CD1c-positive myeloid dendritic cell (primary cell): ENCODE measurements around the gene MYOT.

Experiments
- DNase-seq: peaks from one replicate; pipeline ENCODE4 v3.0.0-alpha.2; 2016; ENCODE audit errors: extremely low spot score

The MYOT gene

GRCh38 chr5:137901011-137901817 is 33.6 kb downstream of the MYOT start:
- DNase-seq: no peak

DNA sequence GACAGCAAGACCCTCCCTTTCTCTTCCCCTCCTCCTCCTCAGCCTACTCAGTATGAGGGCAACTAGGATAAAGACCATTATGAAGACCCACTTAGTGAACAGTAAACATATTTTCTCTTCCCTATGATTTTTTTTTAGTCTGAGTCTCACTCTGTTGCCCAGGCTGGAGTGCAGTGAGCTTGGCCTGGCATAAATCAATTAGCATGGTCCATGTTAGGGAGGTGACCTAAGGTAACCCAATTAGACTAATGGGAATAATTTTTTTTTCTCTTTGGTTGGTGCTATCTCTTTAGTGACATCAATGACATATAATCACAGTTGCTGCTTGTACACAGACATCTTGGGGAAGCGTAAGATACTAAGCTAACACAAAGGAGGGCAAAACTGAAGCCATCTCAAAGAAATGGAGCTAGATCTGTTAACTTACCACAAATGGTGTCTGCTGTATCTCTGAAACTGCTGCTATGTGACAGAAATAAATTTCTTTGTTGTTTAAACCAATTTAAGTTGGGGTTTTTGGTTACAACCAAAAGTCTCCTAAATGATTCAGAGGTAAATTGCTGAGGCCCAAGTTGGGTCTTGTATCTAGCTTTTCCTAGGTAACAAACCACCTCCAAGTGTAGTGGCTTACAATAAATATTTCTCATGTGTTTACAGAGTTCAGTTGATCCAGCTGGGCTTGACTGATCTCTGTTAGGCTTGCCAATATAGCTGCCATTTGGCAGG is 34.9 kb downstream of the MYOT start:
- DNase-seq: no peak

DNA sequence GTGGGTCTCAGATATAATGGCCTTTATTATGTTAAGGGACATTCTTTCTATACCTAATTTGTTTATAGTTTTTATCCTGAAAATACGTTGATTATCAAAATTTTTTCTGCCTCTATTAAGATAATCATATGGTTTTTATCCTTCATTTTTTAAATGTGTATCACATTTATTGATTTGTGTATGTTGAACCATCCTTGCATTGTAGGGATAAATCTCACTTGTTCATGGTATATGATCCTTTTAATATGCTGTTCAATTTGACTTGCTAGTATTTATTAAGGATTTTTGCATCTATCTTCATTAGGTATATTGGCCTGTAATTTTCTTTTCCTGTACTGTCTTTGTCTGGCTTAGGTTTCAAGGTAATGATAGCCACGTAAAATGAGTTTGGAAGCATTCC is 47.1 kb downstream of the MYOT start:
- DNase-seq: no peak

DNA sequence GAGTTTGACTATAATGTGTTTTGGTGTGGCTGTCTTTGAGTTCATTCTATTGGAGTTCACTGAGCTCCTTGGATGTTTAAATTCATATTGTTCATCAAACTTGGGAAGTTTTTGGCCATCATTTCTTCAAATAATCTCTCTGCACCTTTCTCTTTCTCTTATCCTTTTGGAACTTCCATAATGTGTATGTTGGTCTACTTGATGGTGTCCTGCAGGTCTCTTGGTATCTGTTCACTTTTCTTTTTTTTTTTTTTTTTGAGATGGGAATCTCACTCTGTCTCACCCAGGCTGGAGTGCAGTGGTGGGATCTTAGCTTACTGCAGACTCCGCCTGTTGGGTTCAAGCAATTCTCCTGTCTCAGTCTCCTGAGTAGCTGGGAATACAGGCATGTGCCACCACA is 49.3 kb downstream of the MYOT start:
- DNase-seq: no peak

- DNase-seq: no peak
Measured at GRCh38 chr5:137921931-137922330, 54.3 kb downstream of the MYOT start.

DNA sequence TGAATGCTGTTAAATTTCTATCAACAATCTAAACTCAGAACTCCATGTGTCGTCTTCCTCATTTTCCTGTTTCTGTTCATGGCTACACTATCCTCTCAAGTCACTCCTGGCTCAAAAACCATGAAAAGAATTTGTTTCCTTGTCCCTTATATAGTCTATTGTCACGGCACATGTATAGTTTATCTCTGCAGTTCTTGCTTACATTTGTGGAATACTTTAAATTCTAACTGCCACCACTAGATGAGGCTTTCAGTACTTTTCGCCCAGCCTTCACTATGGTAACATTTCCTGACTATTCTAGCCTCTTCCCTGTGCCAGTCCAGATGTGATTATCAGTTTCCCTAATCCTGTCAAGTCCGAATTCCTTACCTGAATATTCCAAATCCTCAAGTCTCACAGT is 56.2 kb downstream of the MYOT start:
- no peak for DNase-seq

- DNase-seq: no peak
Measured at GRCh38 chr5:137932800-137933199, 65.1 kb downstream of the MYOT start.

DNA sequence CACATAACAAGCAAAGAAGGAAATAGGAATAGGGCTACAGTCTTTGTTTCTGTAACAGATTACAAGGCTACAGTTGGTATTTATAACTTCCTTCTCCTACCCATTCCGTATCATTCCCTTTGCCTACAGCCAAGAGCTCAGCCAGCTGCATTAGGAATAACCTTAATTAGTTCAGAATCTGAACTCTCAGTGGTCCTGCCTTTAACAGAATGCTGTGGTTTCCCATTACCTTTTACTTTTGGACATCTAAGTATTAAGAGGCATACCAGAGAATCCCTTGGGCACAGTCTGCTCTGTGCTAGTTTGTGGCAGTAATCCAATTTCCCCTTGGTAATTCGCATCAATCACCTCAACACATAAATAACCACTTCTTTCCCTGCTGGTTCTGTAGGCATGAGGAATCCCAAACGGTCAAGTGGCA is 65.8 kb downstream of the MYOT start:
- DNase-seq: no peak

DNA sequence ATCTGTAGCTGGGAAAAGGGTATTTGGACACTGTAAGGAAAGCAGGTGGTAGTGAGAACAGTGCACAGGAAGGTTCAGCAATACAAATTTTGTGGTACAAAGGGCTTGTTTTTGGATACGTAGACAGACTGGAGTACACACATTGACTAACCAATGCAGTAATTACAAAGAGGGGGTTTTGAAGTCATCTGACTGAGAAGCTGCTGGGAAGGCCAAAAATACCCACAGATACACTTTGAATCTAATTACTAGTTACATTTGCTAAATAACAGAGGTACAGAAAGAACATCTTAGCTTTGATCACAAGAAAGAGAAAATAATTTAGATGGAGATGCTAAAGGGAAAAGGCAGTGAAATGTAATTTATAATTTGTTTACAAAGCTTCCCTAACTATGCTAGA is 67.5 kb downstream of the MYOT start:
- DNase-seq: no peak

GRCh38 chr5:137935694-137936093 is 68.0 kb downstream of the MYOT start:
- no peak for DNase-seq
